Measurements from ENCODE around the gene QRICH2. TPM values are rescaled to one million over a fixed set of nuclear protein-coding genes. Genes with fewer than 3 reads are reported as not detected.

The QRICH2 gene
- total and polyA plus RNA-seq, 9 of the 15 experiments (the other 6 are each of a cell fraction or from before 2014, with no cell fraction given) = 0.03 to 1.6 (median 0.81) TPM

GRCh38 chr17:76353599-76354316 is 45.7 kb upstream of the QRICH2 start, which contains the start of gene PRPSAP1 (continued):
- TF ChIP-seq ZNF217 (CRISPR knock-in tag; IDR thresholded peaks at IDR 0.05) (no peak), CTCF (IDR thresholded peaks at IDR 0.05 in 2 of 3, conservative IDR thresholded peaks at IDR 0.05 in 1 of 3; ENCODE audit: insufficient read depth in 2 of 3, low read depth in 1 of 3, low read length in 3 of 3) (0 out of 6 replicates have a peak, but pooled peaks of 1 of the 3 experiments have one; percentile 6), CREB1 (IDR thresholded peaks at IDR 0.05) (0 out of 2 replicates have a peak, but pooled peaks have one; percentile 17), CREB1 (CRISPR knock-in tag; IDR thresholded peaks at IDR 0.05) (peak; percentile 74), ZNF3 (CRISPR knock-in tag; IDR thresholded peaks at IDR 0.05) (no peak), SMARCA4 (IDR thresholded peaks at IDR 0.05) (no peak), CHD4 (IDR thresholded peaks at IDR 0.05; ENCODE audit: insufficient read depth, insufficient replicate concordance, low read depth, low read length, poor library complexity, severe bottlenecking) (no peak), FOS (IDR thresholded peaks at IDR 0.05; ENCODE audit: extremely low read depth, insufficient read length) (no peak), TGIF2 (CRISPR knock-in tag; IDR thresholded peaks at IDR 0.05) (no peak; the same call in 1 of the 2 replicates), CBX1 (IDR thresholded peaks at IDR 0.05; ENCODE audit: low read depth) (no peak), RBFOX2 (IDR thresholded peaks at IDR 0.05; ENCODE audit: low read depth, low read length) (peak; percentile 94), RCOR1 (IDR thresholded peaks at IDR 0.05; ENCODE audit: borderline replicate concordance in 1 of 2, low read depth in 2 of 2, low read length in 2 of 2) (peak in 1 of 2 experiments; percentile 8; a peak in 1 of 4 replicates), ZBTB5 (IDR thresholded peaks at IDR 0.05) (no peak), ZNF639 (CRISPR knock-in tag; conservative IDR thresholded peaks at IDR 0.05 in 1 of 2, IDR thresholded peaks at IDR 0.05 in 1 of 2) (peak in 1 of 2 experiments; percentile 89; a peak in 2 of 4 replicates), MAFK (IDR thresholded peaks at IDR 0.05; ENCODE audit: low read length) (no peak), PPARD (CRISPR knock-in tag; IDR thresholded peaks at IDR 0.05) (no peak), STAT6 (CRISPR knock-in tag; IDR thresholded peaks at IDR 0.05) (no peak), NR2C2 (CRISPR knock-in tag; IDR thresholded peaks at IDR 0.05) (no peak), NR2C2 (tag; IDR thresholded peaks at IDR 0.05) (peak; percentile 80)

Data from K562 (cell line).